Adrenal gland (tissue), 12 donors: Measurements from ENCODE around the gene EXOC3L4. TPM values are rescaled to one million over a fixed set of nuclear protein-coding genes. Genes with fewer than 3 reads are reported as not detected.

Experiments used
- DNase-seq, 7 donors: peaks; one replicate each; pipeline ENCODE4 v3.0.0-alpha.2; 2019 to 2020
- H3K27ac ChIP-seq, 5 donors: fragments of 200-600 bp; sonication (generic) in 4 of 5; 1 replicate in 3 of 5; 2 replicates in 2 of 5; pipeline versions ENCODE4 v1.5.1 to v1.8.0; 2016 to 2020; ENCODE audit warnings: mild to moderate bottlenecking in 1 of 5
- H3K27me3 ChIP-seq: fragments of 200-600 bp; 2 replicates; pipeline ENCODE4 v1.8.0; 2021
- H3K36me3 ChIP-seq, 2 donors: fragments of 200-600 bp; replicated peaks in 1 of 2; 1 replicate in 1 of 2; 2 replicates in 1 of 2; pipeline versions ENCODE4 v1.5.1 to v1.8.0; 2018 to 2022
- H3K4me1 ChIP-seq, 2 donors: fragments of 200-600 bp; replicated peaks in 1 of 2; 1 replicate in 1 of 2; 2 replicates in 1 of 2; pipeline versions ENCODE4 v1.5.1 to v1.8.0; 2018 to 2021
- H3K4me3 ChIP-seq, 4 donors: fragments of 200-600 bp; sonication (generic) in 3 of 4; one replicate each; pipeline ENCODE4 v1.5.1; 2016 to 2018
- H3K9me3 ChIP-seq, 3 donors: fragments of 200-600 bp; sonication (generic) in 1 of 3; replicated peaks in 1 of 3; 1 replicate in 2 of 3; 2 replicates in 1 of 3; pipeline versions ENCODE4 v1.5.1 to v1.8.0; 2016 to 2021
- POLR2A ChIP-seq, 2 donors: fragments of 450-650 bp; IDR thresholded peaks; one replicate each; pipeline ENCODE4 v1.6.1; 2017; ENCODE audit warnings: antibody characterized with exemption in 2 of 2, mild to moderate bottlenecking in 2 of 2, moderate library complexity in 1 of 2
- WGBS, 4 donors: extraction: QIAGEN DNeasy Blood & Tissue Kit in 2 of 4; methylation state at CpG; one replicate each; pipeline versions ENCODE4 v1.1.5 to v1.1.7; 2013 to 2017; 5-methylcytosine and 5-hydroxymethylcytosine counted together
- intact Hi-C, 2 donors: fragments of 100-400 bp; cut with DNase I; formaldehyde crosslinking; loops; one replicate each; pipeline versions ENCODE4 v1.14.1 to v1.15.0; 2022 to 2023
- polyA plus RNA-seq, 3 donors: library from polyadenylated mRNA; stranded (reverse); fragments of 200-250 nt in 2 of 3; fragments of 350-450 nt in 1 of 3; fragmentation: Illumina TruSeq in 1 of 3; extraction: RNeasy Lipid Tissue Mini Kit (QIAGEN cat#74804) in 1 of 3; gene quantifications; one replicate each; pipeline ENCODE4 v1.2.3, GENCODE V29; 2013 to 2014
- total RNA-seq, 9 donors: library from RNA; depleted of rRNA in 4 of 9; stranded (reverse); fragments of >200 nt in 4 of 9; fragments of 120-200 nt in 1 of 9; fragmentation: NEBNext Ultra II Directional in 1 of 9; extraction: Animal tissue kit (Norgen Biotek cat#: 25700) in 1 of 9; gene quantifications; one replicate each; pipeline versions ENCODE4 v1.1.0 to v1.2.4, GENCODE V29; 2013 to 2023
- TF ChIP-seq, protein P1 (sequence below), 6 experiments: fragments of 450-650 bp in 4 of 6; fragments of 200-600 bp in 2 of 6; sonication (generic) in 1 of 6; IDR thresholded peaks; 1 replicate in 5 of 6; 2 replicates in 1 of 6; pipeline versions ENCODE4 v1.5.1 to v1.8.0; 2016 to 2021; ENCODE audit warnings: antibody characterized with exemption in 6 of 6, mild to moderate bottlenecking in 2 of 6, moderate library complexity in 1 of 6
- donor health status: healthy with polysubstance abuse.
- donor health status: Bipolar disorder and iron deficiency.
- donor health status: DM: yes; HTN: yes; CAD: no.
- donor health status: DM: no; HTN: no; CAD: no.
- donor health status: DM: no; HTN: no; CAD: no.
- donor health status: DM: yes; HTN: yes; CAD: no.

The EXOC3L4 gene
- total and polyA plus RNA-seq, 12 donors: 0.12 to 4.3 (median 1.6) TPM; not detected in 1

DNA sequence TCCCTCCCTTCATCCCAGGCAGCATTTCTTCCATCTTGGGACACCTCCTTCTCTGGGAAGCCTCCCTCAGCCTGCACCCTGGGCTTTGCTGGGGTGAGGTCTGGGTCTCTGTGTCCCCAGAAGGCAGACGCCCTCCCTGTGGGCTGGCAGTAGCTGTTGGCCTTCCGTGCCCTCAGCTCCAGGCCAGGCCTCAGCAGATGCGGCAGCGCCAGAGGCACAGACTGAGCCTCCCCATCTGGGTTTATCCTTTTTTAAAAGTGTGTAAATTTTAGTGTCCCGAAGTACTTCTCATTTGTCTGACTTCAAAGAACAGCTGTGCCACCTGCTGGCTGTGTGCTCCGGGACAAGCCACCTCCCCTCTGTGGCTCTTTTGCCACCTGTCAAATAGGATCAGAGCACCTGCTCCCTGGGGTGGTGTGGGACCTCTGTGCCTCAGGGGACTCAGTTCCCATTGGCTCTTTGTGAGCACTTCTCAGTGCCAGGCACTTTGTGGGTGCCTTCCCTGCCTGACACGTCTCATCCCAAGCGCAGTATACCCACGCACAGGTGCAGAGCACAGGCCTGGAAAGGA is 11.1 kb downstream of the EXOC3L4 start:
- intact Hi-C loops: loop anchor here (2.0 kb wide), 3 partner anchors 35 to 187 kb away; no protein-coding TSS in a partner anchor
- DNase-seq: no peak
- Histone ChIP-seq H3K27me3 (peaks cover 17% of the 10 kb centered on the region), H3K36me3 (no peaks in the 10 kb centered on the region), H3K4me3 (no peak overlapping the region), H3K9me3 (no peaks in the 10 kb centered on the region), H3K27ac (no peak overlapping the region), H3K4me1 (peaks cover 17 to 27% of the 10 kb centered on the region in 2 donors)
- TF ChIP-seq, protein P1, sequence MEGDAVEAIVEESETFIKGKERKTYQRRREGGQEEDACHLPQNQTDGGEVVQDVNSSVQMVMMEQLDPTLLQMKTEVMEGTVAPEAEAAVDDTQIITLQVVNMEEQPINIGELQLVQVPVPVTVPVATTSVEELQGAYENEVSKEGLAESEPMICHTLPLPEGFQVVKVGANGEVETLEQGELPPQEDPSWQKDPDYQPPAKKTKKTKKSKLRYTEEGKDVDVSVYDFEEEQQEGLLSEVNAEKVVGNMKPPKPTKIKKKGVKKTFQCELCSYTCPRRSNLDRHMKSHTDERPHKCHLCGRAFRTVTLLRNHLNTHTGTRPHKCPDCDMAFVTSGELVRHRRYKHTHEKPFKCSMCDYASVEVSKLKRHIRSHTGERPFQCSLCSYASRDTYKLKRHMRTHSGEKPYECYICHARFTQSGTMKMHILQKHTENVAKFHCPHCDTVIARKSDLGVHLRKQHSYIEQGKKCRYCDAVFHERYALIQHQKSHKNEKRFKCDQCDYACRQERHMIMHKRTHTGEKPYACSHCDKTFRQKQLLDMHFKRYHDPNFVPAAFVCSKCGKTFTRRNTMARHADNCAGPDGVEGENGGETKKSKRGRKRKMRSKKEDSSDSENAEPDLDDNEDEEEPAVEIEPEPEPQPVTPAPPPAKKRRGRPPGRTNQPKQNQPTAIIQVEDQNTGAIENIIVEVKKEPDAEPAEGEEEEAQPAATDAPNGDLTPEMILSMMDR (IDR thresholded peaks at IDR 0.05): peak in 1 of 6 experiments; percentile 8
- TF ChIP-seq POLR2A (IDR thresholded peaks at IDR 0.05): no peak
- WGBS, 4 donors: 47 to 78% (median 65%) methylated on average over 4 to 9 of the region's 9 CpGs

DNA sequence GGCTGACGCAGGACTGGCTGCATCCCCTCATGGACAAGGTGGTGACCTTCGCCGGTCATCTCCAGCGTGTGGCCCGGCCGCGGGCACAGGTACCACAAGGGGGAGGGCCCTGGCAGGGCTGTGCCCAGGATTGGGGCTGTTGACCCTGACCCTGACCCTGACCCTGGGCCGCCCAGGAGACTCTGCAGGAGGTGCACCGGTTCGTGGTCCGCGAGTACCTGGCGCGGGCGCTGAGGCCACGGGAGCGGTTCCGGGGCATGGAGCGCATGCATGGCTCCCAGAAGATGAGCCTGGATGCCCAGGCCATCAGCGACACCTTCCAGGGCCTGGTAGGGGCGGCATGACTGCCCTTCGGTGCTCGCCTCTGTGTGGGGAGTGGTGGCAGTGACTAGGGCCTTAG is 12.9 kb downstream of the EXOC3L4 start:
- peaks cover 18 to 37% of the 10 kb centered on the region in 2 donors for H3K4me1 ChIP-seq
- H3K27me3 ChIP-seq: peaks cover 16% of the 10 kb centered on the region

DNA sequence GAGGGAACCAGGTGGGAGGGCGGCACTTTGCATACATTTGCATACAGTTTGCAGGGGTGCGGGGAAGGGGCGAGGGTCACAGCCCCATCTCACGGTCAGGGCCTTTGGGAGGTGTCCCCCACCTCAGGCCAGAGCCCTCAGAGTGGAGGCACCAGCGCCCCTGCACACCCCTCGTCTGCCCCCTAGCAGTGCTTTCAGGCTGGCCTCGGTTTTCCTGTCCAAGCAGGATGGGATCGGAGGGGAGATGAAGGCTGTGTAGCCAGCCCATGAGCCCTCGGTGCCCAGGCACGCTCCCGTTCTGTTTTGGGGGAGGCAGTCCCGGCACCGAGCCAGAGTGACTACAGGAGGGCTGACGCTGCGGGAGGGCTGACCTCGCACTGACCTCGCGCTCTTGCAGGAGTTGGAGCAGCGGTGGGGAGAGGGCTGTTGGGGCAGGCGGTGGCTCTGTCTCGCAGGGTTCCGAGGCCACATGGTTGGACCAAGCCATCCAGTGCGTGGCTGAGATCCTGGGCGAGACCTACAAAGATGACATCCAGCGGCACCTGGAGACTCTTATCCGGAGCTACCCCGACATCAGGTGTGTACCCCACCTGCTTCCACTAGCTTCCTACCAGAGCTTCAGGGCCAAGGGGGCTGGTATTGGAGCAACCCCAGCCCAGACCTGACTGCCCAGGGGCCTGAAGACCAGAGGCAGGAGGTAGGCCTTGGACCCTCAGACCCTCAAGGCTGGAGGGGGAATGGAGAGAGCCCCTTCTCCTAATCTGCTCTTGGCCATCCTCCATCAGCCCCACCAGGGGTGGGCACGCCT is 13.6 kb downstream of the EXOC3L4 start:
- Histone ChIP-seq H3K4me1 (peaks cover 18 to 35% of the 10 kb centered on the region in 2 donors), H3K27me3 (peaks cover 11% of the 10 kb centered on the region), H3K4me3 (no peak overlapping the region), H3K9me3 (no peaks in the 10 kb centered on the region), H3K27ac (no peak overlapping the region), H3K36me3 (no peaks in the 10 kb centered on the region)
- no peak for DNase-seq
- intact Hi-C loops: no loop called here
- no peak for TF ChIP-seq POLR2A (IDR thresholded peaks at IDR 0.05)
- TF ChIP-seq, protein P1 (IDR thresholded peaks at IDR 0.05): no peak
- 90 to 93% (median 92%) methylated on average over 18 to 28 of the region's 28 CpGs for WGBS, 4 donors

More for the DNA sequence above, 12.9 kb downstream of the EXOC3L4 start:
- H3K9me3 ChIP-seq: no peaks in the 10 kb centered on the region
- WGBS, 4 donors: 85 to 97% (median 93%) methylated on average over 5 to 23 of the region's 23 CpGs
- H3K27ac ChIP-seq: no peak overlapping the region
- no peaks in the 10 kb centered on the region for H3K36me3 ChIP-seq
- DNase-seq: no peak
- intact Hi-C loops: no loop called here
- no peak overlapping the region for H3K4me3 ChIP-seq
- TF ChIP-seq, protein P1 (IDR thresholded peaks at IDR 0.05): no peak
- TF ChIP-seq POLR2A (IDR thresholded peaks at IDR 0.05): no peak

DNA sequence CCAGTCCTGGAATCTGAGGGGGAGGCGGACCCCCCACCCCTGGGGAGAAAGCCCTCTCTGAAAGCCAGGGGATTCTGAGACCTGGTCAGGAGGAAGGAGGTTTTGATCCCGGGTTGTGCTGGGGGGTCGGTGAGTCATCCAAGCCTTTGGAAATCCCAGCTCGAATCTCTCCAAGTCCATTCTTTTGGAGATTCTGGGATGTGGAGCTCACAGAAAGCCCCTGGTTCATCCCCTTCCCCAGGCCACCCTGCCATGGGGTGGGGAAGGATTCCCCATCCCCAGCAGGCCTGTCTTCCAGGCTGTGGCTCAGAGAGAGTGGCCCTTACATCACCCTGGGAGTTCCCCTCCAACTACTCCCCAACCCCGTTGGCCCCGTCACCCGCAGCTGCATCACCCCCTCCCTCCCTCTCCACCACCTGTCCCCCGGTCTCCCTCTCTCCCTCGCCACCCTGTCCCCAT is 14.3 kb downstream of the EXOC3L4 start:
- no peak overlapping the region for H3K27ac ChIP-seq
- no peak overlapping the region for H3K4me3 ChIP-seq
- H3K27me3 ChIP-seq: peaks cover 8% of the 10 kb centered on the region
- H3K36me3 ChIP-seq: no peaks in the 10 kb centered on the region
- H3K4me1 ChIP-seq: peaks cover 14 to 31% of the 10 kb centered on the region in 2 donors
- WGBS, 4 donors: 18 to 53% (median 46%) methylated on average over 6 to 9 of the region's 9 CpGs
- H3K9me3 ChIP-seq: no peaks in the 10 kb centered on the region
- TF ChIP-seq, protein P1 (IDR thresholded peaks at IDR 0.05): no peak
- TF ChIP-seq POLR2A (IDR thresholded peaks at IDR 0.05): no peak
- DNase-seq: peak in 3 of 7 donors; percentile 41 to 65 (median 64)
- intact Hi-C loops: no loop called here
